Left ventricle myocardium inferior (tissue), 1 donor: ENCODE results near the gene SHISAL1. TPM values are rescaled to one million over a fixed set of nuclear protein-coding genes. Genes with fewer than 3 reads are reported as not detected.

Experiments
- DNase-seq: peaks from one replicate; pipeline ENCODE4 v3.0.0-alpha.2; 2020
- H3K27ac ChIP-seq: fragments of 200-600 bp; replicated peaks from 2 replicates; pipeline ENCODE4 v1.8.0; 2021
- H3K27me3 ChIP-seq: fragments of 200-600 bp; 2 replicates; pipeline ENCODE4 v1.8.0; 2021; ENCODE audit warnings: low read depth
- H3K36me3 ChIP-seq: fragments of 200-600 bp; 2 replicates; pipeline ENCODE4 v1.8.0; 2021
- H3K4me1 ChIP-seq: fragments of 200-600 bp; 2 replicates; pipeline ENCODE4 v1.8.0; 2021
- H3K4me3 ChIP-seq: fragments of 200-600 bp; 2 replicates; pipeline ENCODE4 v1.8.0; 2021; ENCODE audit warnings: mild to moderate bottlenecking, moderate library complexity
- H3K9me3 ChIP-seq: fragments of 200-600 bp; replicated peaks from 2 replicates; pipeline ENCODE4 v1.8.0; 2021
- intact Hi-C: fragments of 100-400 bp; cut with micrococcal nuclease; formaldehyde crosslinking; loops from one replicate; pipeline ENCODE4 v1.11.0; 2022
- total RNA-seq: library from RNA; stranded (reverse); fragmentation: NEBNext Ultra II Directional; extraction: Animal tissue kit (Norgen Biotek cat#: 25700); gene quantifications from one replicate; pipeline ENCODE4 v1.2.1, GENCODE V29; 2021
- TF ChIP-seq, protein P1 (sequence below): fragments of 200-600 bp; IDR thresholded peaks from 2 replicates; pipeline ENCODE4 v1.8.0; 2021; ENCODE audit warnings: antibody characterized with exemption, mild to moderate bottlenecking, borderline replicate concordance
- donor health status: DM: no; HTN: yes; CAD: no; lungs with severe emphysema.

SHISAL1 gene
- total RNA-seq, 1 donor from 2014 or later, result 1.3 TPM

DNA sequence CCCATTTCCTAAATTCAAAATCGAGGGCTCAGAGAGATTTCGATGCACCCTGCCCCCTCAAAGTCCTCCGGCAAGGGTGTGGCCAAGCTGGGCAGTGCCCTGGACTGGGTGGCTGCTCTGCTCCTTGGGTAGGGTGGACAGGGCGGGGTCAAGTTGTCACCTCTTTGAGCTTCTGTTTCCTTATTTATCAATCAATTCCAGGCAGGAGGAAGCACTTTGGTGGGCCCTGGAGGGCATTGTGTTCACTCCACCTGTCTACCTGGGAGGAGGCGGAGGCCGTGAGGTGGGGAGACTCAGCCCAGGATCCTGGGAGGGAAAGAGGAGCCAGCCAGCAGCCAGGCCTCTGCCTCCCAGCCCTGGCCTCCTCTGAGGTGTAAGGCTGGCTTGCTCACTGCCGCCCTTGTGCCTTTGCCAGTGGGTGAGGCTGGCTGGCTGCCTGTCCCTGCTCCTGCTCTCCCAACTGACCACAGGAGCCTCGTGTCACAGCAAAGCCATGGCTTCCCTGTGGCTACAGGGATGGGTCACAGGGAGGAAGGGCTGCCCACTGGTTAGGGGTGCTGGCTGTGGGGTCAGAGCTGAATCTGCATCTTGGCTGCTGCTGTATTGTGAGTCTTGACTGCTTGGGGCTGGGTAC, 25.5 kb upstream of the SHISAL1 start:
- TF ChIP-seq, protein P1, sequence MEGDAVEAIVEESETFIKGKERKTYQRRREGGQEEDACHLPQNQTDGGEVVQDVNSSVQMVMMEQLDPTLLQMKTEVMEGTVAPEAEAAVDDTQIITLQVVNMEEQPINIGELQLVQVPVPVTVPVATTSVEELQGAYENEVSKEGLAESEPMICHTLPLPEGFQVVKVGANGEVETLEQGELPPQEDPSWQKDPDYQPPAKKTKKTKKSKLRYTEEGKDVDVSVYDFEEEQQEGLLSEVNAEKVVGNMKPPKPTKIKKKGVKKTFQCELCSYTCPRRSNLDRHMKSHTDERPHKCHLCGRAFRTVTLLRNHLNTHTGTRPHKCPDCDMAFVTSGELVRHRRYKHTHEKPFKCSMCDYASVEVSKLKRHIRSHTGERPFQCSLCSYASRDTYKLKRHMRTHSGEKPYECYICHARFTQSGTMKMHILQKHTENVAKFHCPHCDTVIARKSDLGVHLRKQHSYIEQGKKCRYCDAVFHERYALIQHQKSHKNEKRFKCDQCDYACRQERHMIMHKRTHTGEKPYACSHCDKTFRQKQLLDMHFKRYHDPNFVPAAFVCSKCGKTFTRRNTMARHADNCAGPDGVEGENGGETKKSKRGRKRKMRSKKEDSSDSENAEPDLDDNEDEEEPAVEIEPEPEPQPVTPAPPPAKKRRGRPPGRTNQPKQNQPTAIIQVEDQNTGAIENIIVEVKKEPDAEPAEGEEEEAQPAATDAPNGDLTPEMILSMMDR, result no peak
- peaks cover 15% of the 10 kb centered on the region for H3K27me3 ChIP-seq
- intact Hi-C loops, result no loop called here
- peaks cover 18% of the 10 kb centered on the region for H3K4me1 ChIP-seq
- no peak overlapping the region for H3K4me3 ChIP-seq
- no peak overlapping the region for H3K27ac ChIP-seq
- H3K36me3 ChIP-seq, result no peaks in the 10 kb centered on the region
- DNase-seq, result peak; percentile 33
- H3K9me3 ChIP-seq, result no peaks in the 10 kb centered on the region

DNA sequence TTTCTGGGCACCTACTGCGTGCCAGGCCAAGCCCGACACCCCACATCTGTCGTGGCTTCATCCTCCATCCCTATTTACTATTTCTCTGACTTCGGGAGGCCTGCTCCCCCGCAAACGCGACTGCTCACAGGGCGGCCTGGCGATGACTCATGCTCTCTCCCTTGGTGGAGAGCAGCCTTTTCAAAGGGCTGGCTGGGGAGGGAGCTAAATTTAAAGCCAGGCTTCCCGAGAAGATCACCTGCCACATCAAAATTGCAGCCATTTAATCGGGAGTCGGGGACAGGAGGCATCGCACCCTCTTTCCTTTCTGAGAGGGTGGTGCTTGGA, 24.9 kb upstream of the SHISAL1 start:
- Histone ChIP-seq H3K4me3 (no peak overlapping the region), H3K36me3 (no peaks in the 10 kb centered on the region), H3K27ac (no peak overlapping the region), H3K4me1 (peaks cover 18% of the 10 kb centered on the region), H3K9me3 (no peaks in the 10 kb centered on the region), H3K27me3 (peaks cover 22% of the 10 kb centered on the region)
- TF ChIP-seq, protein P1, result no peak
- intact Hi-C loops, result no loop called here
- DNase-seq, result no peak

DNA sequence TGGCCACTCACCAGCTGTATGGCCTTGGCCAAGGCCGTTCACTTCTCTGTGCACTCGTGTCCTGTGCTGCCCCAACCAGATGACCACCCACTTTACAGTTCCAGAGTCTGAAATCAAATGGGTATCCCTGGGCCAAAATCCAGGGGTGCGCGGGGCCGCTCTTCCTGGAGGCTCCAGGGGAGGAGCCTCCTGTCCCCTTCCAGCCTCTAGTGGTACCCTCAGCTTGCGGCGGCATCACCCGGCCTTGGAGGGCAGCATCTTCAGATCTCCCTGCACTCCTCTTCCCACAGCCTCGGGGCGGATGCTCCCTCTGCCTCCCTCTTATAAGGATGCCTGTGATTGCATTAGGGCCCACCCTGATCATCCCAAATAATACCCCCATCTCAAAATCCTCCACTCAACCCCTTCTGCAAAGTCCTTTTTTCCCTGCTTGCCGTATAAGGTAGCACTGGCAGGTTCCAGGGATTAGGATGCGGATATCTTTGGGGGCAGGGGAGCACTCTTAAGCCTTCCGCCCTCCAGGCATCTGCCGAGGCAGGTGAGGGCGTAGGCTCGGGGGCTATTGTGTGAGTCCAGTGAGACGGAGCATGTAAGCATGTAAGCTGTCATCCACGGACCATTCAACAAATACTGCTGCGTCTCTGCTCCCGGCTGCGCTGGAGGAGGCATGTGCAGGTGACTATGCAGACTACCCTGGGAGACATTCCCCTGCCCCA, 24.4 kb upstream of the SHISAL1 start:
- Histone ChIP-seq H3K4me3 (no peak overlapping the region), H3K36me3 (no peaks in the 10 kb centered on the region), H3K9me3 (no peaks in the 10 kb centered on the region), H3K27me3 (peaks cover 27% of the 10 kb centered on the region), H3K4me1 (peaks cover 19% of the 10 kb centered on the region), H3K27ac (no peak overlapping the region)
- no peak for DNase-seq
- intact Hi-C loops, result no loop called here
- TF ChIP-seq, protein P1, result no peak

DNA sequence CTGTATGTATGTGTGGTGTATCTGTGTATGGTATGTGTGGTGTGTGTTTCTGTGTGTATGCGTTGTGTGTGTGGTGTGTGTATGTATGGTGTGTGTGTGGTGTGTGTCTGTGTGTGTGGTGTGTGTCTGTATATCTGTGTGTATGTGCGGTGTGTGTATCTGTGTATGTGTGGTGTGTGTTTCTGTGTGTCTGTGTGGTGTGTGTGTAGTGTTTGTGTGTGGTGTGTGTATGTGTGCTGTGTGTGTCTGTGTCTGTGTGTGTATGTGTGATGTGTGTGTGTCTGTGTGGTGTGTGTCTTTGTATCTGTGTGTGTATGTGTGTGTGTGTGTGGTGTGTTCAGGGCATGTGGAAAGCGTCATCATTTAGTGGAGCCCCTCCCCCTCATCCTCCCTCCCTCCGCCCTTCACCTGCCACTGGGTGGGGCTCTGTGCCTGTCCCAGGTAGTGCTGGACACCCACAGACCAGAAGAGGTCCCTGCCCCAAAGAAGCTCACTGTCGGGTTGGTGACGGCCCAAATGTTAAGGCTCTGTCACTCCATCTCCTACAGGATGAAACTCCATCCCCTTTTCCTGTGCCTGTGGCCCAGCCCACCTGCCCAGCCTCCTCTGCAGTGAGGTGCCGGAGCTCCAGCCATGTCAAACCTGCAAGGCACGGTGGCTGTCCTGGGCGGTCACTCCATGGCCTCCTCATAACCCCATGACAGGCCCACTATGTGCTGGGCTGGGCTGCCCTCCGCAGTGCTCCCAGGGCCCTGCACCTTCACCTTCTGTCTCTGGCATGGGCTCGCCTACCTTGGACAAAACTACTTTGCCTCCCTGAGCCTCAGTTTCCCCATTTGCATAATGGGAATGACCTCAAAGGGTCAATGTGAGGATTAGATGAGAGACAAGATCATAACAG, 23.4 kb upstream of the SHISAL1 start:
- DNase-seq, result no peak
- Histone ChIP-seq H3K36me3 (no peaks in the 10 kb centered on the region), H3K4me1 (peaks cover 17% of the 10 kb centered on the region), H3K27me3 (peaks cover 33% of the 10 kb centered on the region), H3K4me3 (no peak overlapping the region), H3K27ac (no peak overlapping the region), H3K9me3 (no peaks in the 10 kb centered on the region)
- TF ChIP-seq, protein P1, result no peak
- intact Hi-C loops, result no loop called here

DNA sequence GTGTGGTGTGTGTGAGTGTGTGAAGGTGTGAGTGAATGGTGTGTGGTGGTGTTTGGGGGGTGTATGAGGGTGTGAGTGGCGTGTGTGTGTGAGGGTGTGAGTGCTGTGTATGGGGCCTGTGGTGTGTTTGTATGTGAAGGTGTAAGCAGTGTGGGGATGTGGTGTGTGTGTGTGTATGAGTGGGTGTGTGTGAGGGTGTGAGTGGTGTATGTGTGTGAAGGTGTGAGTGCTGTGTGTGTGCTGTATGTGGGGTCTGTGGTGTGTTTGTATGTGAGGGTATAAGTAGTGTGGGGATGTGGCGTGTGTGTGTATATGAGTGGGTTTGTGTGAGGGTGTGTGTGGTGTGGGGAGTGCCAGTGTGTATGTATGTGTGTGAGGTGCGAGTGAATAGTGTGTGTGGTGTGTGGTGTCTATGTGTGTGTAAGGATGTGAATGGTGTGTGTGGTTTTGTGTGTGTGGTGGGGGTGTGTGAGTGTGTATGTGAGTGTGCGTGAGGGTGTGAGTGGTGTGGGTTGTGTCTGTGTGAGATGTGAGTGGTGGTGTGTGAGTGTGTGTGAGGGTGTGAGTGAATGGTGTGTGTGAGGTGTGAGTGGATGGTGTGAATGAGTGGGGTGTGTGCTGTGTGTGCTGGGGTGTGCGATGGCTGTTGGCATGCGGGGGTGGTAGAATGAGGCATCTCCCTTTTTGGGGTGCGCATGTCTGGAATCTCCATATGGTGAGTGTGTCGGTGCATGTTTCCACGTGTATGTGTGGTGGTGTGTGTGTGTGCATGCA, 22.5 kb upstream of the SHISAL1 start:
- TF ChIP-seq, protein P1, result no peak
- Histone ChIP-seq H3K36me3 (no peaks in the 10 kb centered on the region), H3K9me3 (no peaks in the 10 kb centered on the region), H3K4me3 (no peak overlapping the region), H3K27ac (no peak overlapping the region), H3K27me3 (peaks cover 42% of the 10 kb centered on the region), H3K4me1 (peaks cover 24% of the 10 kb centered on the region)
- intact Hi-C loops, result no loop called here
- no peak for DNase-seq
